ENCODE results near the gene TLE7. TPM values are rescaled to one million over a fixed set of nuclear protein-coding genes. Genes with fewer than 3 reads are reported as not detected.

The TLE7 gene
- total RNA-seq = not detected in 2 replicates

DNA sequence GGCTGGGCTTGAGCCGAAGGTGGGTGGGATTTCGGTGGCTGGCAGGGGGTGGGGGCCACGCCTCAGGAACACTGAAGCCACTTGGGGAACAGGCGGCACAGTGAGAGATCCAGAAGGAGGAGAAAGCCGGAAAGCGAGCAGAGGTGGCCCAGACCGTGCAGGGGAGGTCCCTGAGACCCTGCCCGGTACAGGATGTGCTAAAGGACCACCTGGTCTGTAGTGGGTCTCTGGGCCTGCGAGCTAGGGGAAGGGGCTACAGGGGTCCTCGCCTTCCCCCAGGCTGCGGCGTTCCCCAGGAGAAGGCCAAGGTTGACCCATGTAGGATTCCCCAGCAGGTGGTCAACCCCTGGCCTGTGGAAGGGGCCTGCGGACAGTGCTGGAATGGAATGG, at the start of gene TLE7:
Gene TLE7 (minus strand): TSS at position 4 of the 390 bp plus-strand sequence. CDS start 8,730 bp downstream, outside the sequence.

DNA sequence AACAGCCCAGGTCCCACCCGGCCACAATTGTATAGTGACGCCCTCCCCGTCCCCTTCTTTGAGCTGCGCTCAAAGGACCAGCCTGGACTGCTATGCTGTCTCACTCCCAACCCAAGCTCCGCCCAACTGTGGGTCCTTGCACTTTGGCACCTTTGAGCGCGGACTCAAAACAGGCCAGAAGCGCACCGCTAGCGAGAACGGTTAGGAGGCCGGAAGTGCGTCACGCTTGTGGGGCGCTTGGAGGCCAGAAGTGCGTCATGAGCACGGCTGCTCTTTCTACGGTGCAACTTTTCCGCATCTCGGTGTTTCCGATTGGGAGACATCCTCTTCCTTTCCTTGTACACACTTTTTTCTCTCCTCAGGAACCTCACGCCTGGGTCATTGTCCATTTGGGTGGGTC, 47.3 kb upstream of the TLE7 start, which contains the start of gene ZNF19:
Gene ZNF19 (minus strand): TSS at position 203 of the 400 bp plus-strand sequence. CDS start 7,210 bp downstream, outside the sequence.

GRCh38 chr16:71461686-71462648, 20.1 kb upstream of the TLE7 start, which contains the start of gene ZNF23:
Gene ZNF23 (minus strand): TSS chr16:71462247. CDS start chr16:71456796, 5,451 bp downstream.

Other genes with a start within 250 kb of the TLE7 start
- gene HYDIN, start 211.3 kb downstream of the TLE7 start, total RNA-seq = 0.26 and 0.40 TPM in 2 replicates
- gene CMTR2, start 152.7 kb downstream of the TLE7 start, total RNA-seq = 18.2 and 21.9 TPM in 2 replicates
- 1.4 TPM in 1 of 2 replicates, not detected in the other for gene CALB2, start 83.3 kb downstream of the TLE7 start, total RNA-seq
- gene ZNF23, start 20.2 kb upstream of the TLE7 start, total RNA-seq = 5.9 and 8.9 TPM in 2 replicates
- gene ZNF19, start 47.3 kb upstream of the TLE7 start, total RNA-seq = 1.2 and 1.3 TPM in 2 replicates
- not detected in 2 replicates for gene CHST4, start 84.4 kb upstream of the TLE7 start, total RNA-seq
- gene TAT, start 135.0 kb upstream of the TLE7 start, total RNA-seq = not detected in 2 replicates
- 0.52 TPM in 1 of 2 replicates, not detected in the other for gene MARVELD3, start 184.1 kb upstream of the TLE7 start, total RNA-seq

Measured in epithelial cell of alveolus of lung (primary cell).